Measurements from ENCODE around the gene DCC. TPM values are rescaled to one million over a fixed set of nuclear protein-coding genes. Genes with fewer than 3 reads are reported as not detected.

DCC gene
- total and polyA plus RNA-seq, 9 donors: under 0.01 to 0.77 (median 0.30) TPM; not detected in 3

- Histone ChIP-seq H3K9me3 (no peaks in the 10 kb centered on the region), H3K36me3 (no peaks in the 10 kb centered on the region), H3K4me1 (ENCODE audit: insufficient read depth) (no peaks in the 10 kb centered on the region), H3K27me3 (no peaks in the 10 kb centered on the region), H3K4me3 (no peak overlapping the region), H3K27ac (no peak overlapping the region)
- no peak for TF ChIP-seq POLR2A (IDR thresholded peaks at IDR 0.05)
- 82 to 85% (median 82%) methylated on average over 4 of the region's 4 CpGs for WGBS, 3 donors
- intact Hi-C loops (cut with DNase I): loop anchor here in 1 of 4 donors (5.0 kb wide), 1 partner anchor 339 kb away; no protein-coding TSS in a partner anchor
- no peak for DNase-seq
Measured at GRCh38 chr18:52995875-52996274, 655.9 kb downstream of the DCC start.

GRCh38 chr18:52999633-53000032, 659.6 kb downstream of the DCC start:
- Histone ChIP-seq H3K27me3 (no peaks in the 10 kb centered on the region), H3K4me3 (no peak overlapping the region), H3K27ac (no peak overlapping the region), H3K36me3 (no peaks in the 10 kb centered on the region), H3K4me1 (ENCODE audit: insufficient read depth) (no peaks in the 10 kb centered on the region), H3K9me3 (no peaks in the 10 kb centered on the region)
- TF ChIP-seq CTCF (IDR thresholded peaks at IDR 0.05) (no peak), POLR2A (IDR thresholded peaks at IDR 0.05) (no peak), EP300 (IDR thresholded peaks at IDR 0.05) (no peak)
- no peak for DNase-seq
- WGBS, 3 donors: 72 to 87% (median 80%) methylated on average over 2 of the region's 2 CpGs
- intact Hi-C loops (cut with DNase I): loop anchor here in 1 of 4 donors (5.0 kb wide), 1 partner anchor 342 kb away; no protein-coding TSS in a partner anchor

DNA sequence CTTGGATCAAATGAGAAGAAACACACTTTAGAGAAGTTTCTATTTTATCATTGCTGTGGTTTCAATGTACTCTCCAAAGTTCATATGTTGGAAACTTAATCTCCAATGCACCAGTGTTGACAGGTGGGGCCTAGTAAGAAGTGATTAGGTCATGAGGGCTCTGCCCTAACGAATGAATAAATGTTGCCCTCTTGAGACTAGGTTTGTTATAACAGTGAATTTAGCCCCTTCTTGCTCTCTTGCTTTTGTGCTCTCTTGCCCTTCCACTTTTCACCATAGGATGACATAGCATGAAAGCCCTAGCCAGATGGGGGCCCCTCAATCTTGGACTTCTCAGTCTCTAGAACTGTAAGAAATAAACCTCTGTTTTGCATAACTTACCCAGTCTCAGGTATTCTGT, 664.8 kb downstream of the DCC start:
- H3K36me3 ChIP-seq: no peaks in the 10 kb centered on the region
- H3K27ac ChIP-seq: no peak overlapping the region
- no peak overlapping the region for H3K4me3 ChIP-seq
- WGBS, 3 donors: 14 to 30% (median 20%) methylated on average over 1 of the region's 1 CpG
- DNase-seq: no peak
- no peaks in the 10 kb centered on the region for H3K4me1 ChIP-seq (ENCODE audit: insufficient read depth)
- intact Hi-C loops (cut with DNase I): loop anchor here in 1 of 4 donors (5.0 kb wide), 1 partner anchor 152 kb away; no protein-coding TSS in a partner anchor
- no peaks in the 10 kb centered on the region for H3K27me3 ChIP-seq
- no peak for TF ChIP-seq CTCF (IDR thresholded peaks at IDR 0.05)
- no peak for TF ChIP-seq POLR2A (IDR thresholded peaks at IDR 0.05)
- TF ChIP-seq EP300 (IDR thresholded peaks at IDR 0.05): no peak
- H3K9me3 ChIP-seq: no peaks in the 10 kb centered on the region

DNA sequence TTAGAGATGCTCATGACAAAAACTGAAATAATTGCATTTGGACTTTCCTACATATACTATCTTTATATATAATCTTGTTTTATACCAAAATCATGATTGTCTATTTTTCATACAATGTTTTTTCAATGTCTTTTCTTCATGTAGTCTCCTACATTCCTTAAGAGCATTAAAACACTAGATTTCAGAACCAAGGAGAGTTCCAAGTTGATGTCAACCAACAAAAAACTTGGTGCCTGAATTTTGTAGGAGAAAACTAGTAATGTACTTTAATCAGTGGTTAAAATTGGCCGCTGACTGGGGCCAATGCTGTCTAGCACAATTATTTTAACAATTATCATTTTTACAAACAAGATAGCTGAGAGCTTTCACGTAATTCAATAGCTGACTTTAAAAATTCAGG, 678.8 kb downstream of the DCC start:
- H3K9me3 ChIP-seq: no peaks in the 10 kb centered on the region
- 54 to 56% (median 55%) methylated on average over 2 of the region's 2 CpGs for WGBS, 3 donors
- DNase-seq: no peak
- no peaks in the 10 kb centered on the region for H3K36me3 ChIP-seq
- TF ChIP-seq EP300 (IDR thresholded peaks at IDR 0.05): no peak
- TF ChIP-seq POLR2A (IDR thresholded peaks at IDR 0.05): no peak
- no peak for TF ChIP-seq CTCF (IDR thresholded peaks at IDR 0.05)
- no peaks in the 10 kb centered on the region for H3K27me3 ChIP-seq
- H3K27ac ChIP-seq: no peak overlapping the region
- H3K4me1 ChIP-seq (ENCODE audit: insufficient read depth): no peaks in the 10 kb centered on the region
- intact Hi-C loops (cut with DNase I): no loop called here
- no peak overlapping the region for H3K4me3 ChIP-seq

- Histone ChIP-seq H3K27me3 (no peaks in the 10 kb centered on the region), H3K4me3 (no peak overlapping the region), H3K27ac (no peak overlapping the region), H3K36me3 (no peaks in the 10 kb centered on the region), H3K4me1 (ENCODE audit: insufficient read depth) (no peaks in the 10 kb centered on the region), H3K9me3 (no peaks in the 10 kb centered on the region)
- TF ChIP-seq POLR2A (IDR thresholded peaks at IDR 0.05) (no peak), CTCF (IDR thresholded peaks at IDR 0.05) (no peak), EP300 (IDR thresholded peaks at IDR 0.05) (no peak)
- 84 to 89% (median 86%) methylated on average over 3 of the region's 3 CpGs for WGBS, 3 donors
- intact Hi-C loops (cut with DNase I): no loop called here
- no peak for DNase-seq
Measured at GRCh38 chr18:53025247-53025646, 685.2 kb downstream of the DCC start.
